ENCODE data around the gene MKNK1.

DNA sequence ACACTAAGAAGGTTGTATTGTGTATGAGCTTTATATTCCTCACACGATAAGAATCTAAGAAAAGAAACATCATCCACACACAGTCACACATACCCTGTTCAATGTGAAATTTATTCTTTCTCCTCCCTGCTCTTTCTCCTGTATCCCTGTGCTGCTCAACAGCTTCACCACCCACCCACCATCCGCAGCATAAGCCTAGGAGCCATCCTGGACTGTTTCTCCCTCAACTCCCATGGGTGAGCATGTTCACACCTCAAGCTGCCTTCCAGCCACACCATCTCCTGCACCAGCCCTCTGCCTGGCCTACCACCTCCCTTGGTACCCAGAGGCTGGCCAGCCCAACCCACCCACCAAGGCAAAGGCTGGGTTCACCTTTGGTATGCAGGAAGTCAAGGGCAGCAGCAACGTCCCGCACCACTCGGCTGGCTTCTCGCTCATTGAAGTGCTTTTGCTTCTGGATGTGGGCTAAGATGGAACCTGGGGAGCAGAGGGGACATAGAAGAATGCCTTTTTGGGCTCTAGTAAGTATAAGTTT, 32.3 kb downstream of the MKNK1 start:
- TF ChIP-seq, protein P1, sequence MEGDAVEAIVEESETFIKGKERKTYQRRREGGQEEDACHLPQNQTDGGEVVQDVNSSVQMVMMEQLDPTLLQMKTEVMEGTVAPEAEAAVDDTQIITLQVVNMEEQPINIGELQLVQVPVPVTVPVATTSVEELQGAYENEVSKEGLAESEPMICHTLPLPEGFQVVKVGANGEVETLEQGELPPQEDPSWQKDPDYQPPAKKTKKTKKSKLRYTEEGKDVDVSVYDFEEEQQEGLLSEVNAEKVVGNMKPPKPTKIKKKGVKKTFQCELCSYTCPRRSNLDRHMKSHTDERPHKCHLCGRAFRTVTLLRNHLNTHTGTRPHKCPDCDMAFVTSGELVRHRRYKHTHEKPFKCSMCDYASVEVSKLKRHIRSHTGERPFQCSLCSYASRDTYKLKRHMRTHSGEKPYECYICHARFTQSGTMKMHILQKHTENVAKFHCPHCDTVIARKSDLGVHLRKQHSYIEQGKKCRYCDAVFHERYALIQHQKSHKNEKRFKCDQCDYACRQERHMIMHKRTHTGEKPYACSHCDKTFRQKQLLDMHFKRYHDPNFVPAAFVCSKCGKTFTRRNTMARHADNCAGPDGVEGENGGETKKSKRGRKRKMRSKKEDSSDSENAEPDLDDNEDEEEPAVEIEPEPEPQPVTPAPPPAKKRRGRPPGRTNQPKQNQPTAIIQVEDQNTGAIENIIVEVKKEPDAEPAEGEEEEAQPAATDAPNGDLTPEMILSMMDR (optimal IDR thresholded peaks at IDR 0.05 in 1 of 3, IDR thresholded peaks at IDR 0.05 in 1 of 3, conservative IDR thresholded peaks at IDR 0.05 in 1 of 3; ENCODE audit: extremely low read depth in 1 of 3, insufficient read depth in 2 of 3, low read length in 3 of 3), result no peak
- no peak for TF ChIP-seq EZH2 (IDR thresholded peaks at IDR 0.05; ENCODE audit: low read length)
